ENCODE measurements around the gene STYXL2.

STYXL2 gene

DNA sequence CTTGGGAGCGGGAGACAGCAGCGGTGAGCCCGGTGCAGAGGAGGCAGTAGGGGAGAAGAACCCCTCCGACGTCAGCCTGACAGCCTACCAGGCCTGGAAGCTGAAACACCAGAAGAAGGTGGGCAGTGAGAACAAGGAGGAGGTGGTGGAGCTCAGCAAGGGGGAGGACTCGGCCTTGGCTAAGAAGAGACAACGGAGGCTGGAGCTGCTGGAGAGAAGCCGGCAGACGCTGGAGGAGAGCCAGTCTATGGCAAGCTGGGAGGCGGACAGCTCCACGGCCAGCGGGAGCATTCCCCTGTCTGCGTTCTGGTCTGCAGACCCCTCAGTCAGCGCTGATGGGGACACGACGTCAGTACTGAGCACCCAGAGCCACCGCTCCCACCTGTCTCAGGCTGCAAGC lies 32.9 kb downstream of the STYXL2 start:
- no peak for DNase-seq (ENCODE audit: low spot score)
- no peaks in the 10 kb centered on the region for H3K36me3 Mint-ChIP-seq (ENCODE audit: low read depth)
- peaks cover 20% of the 10 kb centered on the region for H3K27me3 Mint-ChIP-seq (ENCODE audit: low read depth)
- no peak overlapping the region for H3K27ac Mint-ChIP-seq
- no peak overlapping the region for H3K4me3 Mint-ChIP-seq
- H3K4me1 Mint-ChIP-seq (ENCODE audit: low read depth): no peaks in the 10 kb centered on the region
- H3K9me3 Mint-ChIP-seq: no peaks in the 10 kb centered on the region

DNA sequence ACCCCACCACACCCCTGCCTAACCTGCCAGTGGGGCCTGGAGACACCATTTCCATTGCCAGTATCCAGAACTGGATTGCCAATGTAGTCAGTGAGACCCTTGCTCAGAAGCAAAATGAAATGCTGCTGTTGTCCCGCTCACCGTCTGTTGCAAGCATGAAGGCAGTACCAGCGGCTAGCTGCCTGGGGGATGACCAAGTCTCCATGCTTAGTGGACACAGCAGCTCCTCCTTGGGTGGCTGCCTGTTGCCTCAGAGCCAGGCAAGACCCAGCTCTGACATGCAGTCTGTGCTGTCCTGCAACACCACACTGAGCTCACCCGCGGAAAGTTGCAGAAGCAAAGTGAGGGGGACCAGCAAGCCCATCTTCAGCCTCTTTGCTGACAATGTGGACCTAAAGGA lies 33.4 kb downstream of the STYXL2 start:
- DNase-seq (ENCODE audit: low spot score): no peak
- H3K9me3 Mint-ChIP-seq: no peaks in the 10 kb centered on the region
- no peak overlapping the region for H3K27ac Mint-ChIP-seq
- H3K4me1 Mint-ChIP-seq (ENCODE audit: low read depth): no peaks in the 10 kb centered on the region
- H3K36me3 Mint-ChIP-seq (ENCODE audit: low read depth): no peaks in the 10 kb centered on the region
- peaks cover 20% of the 10 kb centered on the region for H3K27me3 Mint-ChIP-seq (ENCODE audit: low read depth)
- H3K4me3 Mint-ChIP-seq: no peak overlapping the region

DNA sequence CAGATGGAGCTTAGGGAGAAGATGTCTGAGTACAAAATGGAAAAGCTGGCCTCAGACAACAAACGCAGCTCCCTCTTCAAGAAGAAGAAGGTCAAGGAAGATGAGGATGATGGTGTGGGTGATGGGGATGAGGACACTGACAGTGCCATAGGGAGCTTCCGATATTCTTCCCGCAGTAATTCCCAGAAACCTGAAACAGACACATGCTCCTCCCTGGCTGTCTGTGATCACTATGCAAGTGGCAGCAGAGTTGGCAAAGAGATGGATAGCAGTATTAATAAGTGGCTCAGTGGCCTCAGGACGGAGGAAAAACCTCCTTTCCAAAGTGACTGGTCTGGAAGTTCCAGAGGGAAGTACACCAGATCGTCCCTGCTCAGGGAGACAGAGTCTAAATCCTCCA lies 33.8 kb downstream of the STYXL2 start:
- H3K27ac Mint-ChIP-seq: no peak overlapping the region
- DNase-seq (ENCODE audit: low spot score): no peak
- no peaks in the 10 kb centered on the region for H3K36me3 Mint-ChIP-seq (ENCODE audit: low read depth)

DNA sequence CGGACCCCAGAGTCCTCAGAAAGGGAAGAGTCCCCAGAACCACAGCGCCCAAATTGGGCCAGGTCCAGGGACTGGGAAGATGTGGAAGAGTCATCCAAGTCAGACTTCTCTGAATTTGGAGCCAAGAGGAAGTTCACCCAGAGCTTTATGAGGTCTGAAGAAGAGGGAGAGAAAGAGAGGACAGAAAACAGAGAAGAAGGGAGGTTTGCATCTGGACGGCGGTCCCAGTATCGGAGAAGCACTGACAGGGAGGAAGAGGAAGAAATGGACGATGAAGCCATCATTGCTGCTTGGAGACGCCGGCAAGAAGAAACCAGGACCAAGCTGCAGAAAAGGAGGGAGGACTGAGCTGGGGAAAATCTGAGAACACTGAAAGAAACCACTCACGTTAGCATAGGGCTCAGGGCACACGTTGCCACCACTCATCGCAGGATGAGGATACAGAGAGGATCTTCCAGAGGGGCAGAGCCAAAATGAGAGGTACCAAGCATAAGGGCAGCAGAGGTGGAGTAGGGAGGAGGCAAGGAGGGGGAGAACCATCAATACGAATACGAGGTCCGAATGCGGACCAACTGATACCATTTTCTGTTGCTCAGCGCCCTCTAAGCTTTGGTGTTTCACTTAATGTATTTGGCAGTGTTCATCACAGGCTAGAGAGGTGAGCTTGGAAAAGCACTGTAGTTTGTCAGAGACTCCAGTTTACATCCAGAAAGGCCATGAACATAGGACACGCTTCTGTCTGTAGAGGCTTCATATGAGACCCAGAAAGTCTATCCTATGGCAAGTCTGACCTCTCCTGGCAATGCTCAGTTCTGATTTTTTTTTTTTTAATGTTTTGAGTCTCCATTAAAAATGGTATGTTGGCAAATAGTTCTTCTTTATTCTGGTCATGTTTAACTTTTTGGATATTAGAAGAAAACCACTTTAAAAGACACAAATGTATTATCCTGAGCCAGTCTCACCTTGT lies 34.7 kb downstream of the STYXL2 start:
- Mint-ChIP-seq H3K4me1 (ENCODE audit: low read depth) (no peaks in the 10 kb centered on the region), H3K4me3 (no peak overlapping the region), H3K36me3 (ENCODE audit: low read depth) (no peaks in the 10 kb centered on the region), H3K27me3 (ENCODE audit: low read depth) (peaks cover 25% of the 10 kb centered on the region), H3K27ac (no peak overlapping the region), H3K9me3 (no peaks in the 10 kb centered on the region)
- DNase-seq (ENCODE audit: low spot score): no peak

More for the DNA sequence above, 33.8 kb downstream of the STYXL2 start:
- Mint-ChIP-seq H3K9me3 (no peaks in the 10 kb centered on the region), H3K4me3 (no peak overlapping the region), H3K4me1 (ENCODE audit: low read depth) (no peaks in the 10 kb centered on the region), H3K27me3 (ENCODE audit: low read depth) (peaks cover 22% of the 10 kb centered on the region)

DNA sequence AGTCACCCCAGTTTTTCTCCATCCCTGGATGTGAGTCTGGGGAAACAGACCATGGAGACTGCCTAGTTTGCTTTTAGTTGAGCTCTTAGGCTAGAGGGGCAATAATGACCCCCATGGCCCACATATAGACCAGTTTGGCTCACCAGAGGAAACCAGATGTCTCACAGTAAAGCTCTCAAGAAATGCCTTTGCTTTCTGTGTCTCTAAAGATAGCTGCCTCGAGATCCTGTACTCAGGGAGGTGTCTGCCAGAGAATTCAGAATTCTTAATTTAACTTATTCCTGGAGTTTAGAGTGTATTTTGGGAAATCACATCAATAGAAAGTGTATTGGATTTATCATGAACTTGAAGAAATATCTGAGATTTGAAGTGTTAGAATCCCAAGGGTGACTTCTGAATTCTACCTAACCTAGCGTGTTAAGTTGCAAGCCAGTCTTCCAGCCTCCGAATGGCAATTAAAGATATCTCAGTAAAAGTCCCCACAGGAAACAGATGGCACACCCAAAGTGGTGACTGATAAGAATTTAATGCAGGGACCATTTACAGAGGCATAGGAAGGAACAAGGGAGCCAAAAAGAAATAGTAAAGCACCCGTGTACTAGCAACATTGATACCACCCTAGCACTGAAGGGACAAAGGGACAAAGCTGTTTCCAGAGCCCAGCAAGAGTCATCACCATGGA lies 37.1 kb downstream of the STYXL2 start:
- Mint-ChIP-seq H3K4me3 (no peak overlapping the region), H3K9me3 (no peaks in the 10 kb centered on the region), H3K36me3 (ENCODE audit: low read depth) (no peaks in the 10 kb centered on the region), H3K4me1 (ENCODE audit: low read depth) (no peaks in the 10 kb centered on the region), H3K27me3 (ENCODE audit: low read depth) (peaks cover 39% of the 10 kb centered on the region), H3K27ac (no peak overlapping the region)
- DNase-seq (ENCODE audit: low spot score): no peak

DNA sequence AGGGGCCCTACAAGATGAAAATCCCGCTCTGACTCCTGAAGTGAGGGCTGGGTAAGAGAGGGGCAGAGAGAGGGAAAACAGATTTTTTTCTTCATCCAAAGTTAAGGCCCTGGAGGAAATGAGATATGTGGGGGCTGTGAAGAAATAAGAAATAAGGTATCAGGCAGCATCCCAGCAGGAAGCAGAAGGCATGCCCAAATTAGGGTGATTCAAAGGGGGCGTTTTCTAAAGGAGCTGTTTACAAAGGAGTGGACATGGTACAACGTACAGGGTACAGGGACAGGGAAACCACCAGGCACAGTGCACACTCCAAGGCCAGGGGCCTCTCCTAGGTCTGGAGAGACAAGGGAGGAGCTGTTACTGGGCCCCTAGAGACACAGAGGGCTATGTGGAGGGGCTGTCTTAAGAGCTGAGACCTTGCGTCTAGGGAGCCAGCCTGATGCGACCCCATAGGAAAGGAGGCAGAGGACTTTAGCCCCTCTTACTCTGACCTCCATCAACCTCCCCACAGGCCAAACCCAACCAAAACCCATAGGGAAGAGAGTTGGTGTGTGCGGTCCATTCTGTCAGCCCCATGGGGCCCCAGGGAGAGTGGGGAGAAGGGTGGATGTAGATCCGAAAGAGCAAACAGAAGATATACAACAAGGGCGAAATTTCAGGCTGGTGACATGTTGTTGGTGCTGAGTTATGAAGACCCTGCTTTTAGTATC lies 38.6 kb downstream of the STYXL2 start:
- DNase-seq (ENCODE audit: low spot score): no peak
- Mint-ChIP-seq H3K27ac (no peak overlapping the region), H3K27me3 (ENCODE audit: low read depth) (peaks cover 42% of the 10 kb centered on the region)

DNA sequence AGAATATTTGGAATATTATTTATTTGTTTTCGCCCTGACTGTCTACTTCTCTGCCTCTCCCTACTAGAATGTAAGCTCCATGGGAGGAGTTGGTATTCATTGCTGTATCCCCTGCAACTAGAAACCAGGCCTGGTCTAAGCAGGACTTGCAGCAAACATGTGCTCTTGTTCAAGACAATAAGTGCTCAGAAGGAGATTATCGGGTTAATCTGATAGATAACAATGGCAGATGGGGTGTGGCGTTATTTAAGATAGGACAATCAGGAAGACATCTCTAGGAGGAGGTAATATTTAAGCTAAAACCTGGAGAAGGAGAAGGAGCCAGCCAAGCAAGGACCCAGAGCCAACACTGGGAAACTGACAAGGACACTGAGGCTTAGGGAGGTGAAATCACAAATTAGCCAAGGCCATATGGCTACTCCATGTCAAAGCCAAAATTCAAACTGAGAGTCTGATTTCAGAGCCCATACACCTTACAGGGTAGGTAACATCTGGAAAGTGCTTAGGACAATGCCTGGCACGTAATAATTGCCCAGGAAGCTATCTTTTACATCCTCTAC lies 41.5 kb downstream of the STYXL2 start:
- Mint-ChIP-seq H3K4me1 (ENCODE audit: low read depth) (no peaks in the 10 kb centered on the region), H3K4me3 (no peak overlapping the region), H3K27ac (no peak overlapping the region), H3K36me3 (ENCODE audit: low read depth) (no peaks in the 10 kb centered on the region), H3K9me3 (no peaks in the 10 kb centered on the region), H3K27me3 (ENCODE audit: low read depth) (peaks cover 52% of the 10 kb centered on the region)
- no peak for DNase-seq (ENCODE audit: low spot score)

More for the DNA sequence above, 38.6 kb downstream of the STYXL2 start:
- H3K36me3 Mint-ChIP-seq (ENCODE audit: low read depth): no peaks in the 10 kb centered on the region
- no peaks in the 10 kb centered on the region for H3K4me1 Mint-ChIP-seq (ENCODE audit: low read depth)
- no peak overlapping the region for H3K4me3 Mint-ChIP-seq
- no peaks in the 10 kb centered on the region for H3K9me3 Mint-ChIP-seq

DNA sequence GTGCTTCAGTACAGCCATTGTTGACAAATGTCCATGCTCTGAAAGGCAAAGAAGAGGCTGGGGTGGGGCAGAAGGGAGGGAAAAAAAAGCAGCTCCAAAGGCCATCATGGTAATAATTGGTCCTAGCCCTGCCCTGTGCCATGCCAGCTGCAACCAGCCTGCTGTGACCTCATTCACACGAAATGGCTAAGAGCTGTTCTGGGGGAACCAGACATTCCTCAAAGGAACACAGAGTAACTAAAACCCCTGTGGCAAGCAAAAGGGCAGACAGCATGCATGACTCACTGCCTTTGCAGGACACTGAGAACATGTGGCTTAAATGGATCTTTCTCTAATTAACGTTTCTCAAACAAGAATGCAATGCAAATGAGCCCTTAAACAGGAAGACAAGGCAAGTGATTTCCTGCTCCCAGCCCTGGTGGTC lies 42.3 kb downstream of the STYXL2 start:
- H3K27me3 Mint-ChIP-seq (ENCODE audit: low read depth): peaks cover 60% of the 10 kb centered on the region
- no peaks in the 10 kb centered on the region for H3K9me3 Mint-ChIP-seq
- no peak overlapping the region for H3K4me3 Mint-ChIP-seq
- H3K4me1 Mint-ChIP-seq (ENCODE audit: low read depth): no peaks in the 10 kb centered on the region
- DNase-seq (ENCODE audit: low spot score): no peak
- H3K36me3 Mint-ChIP-seq (ENCODE audit: low read depth): no peaks in the 10 kb centered on the region
- H3K27ac Mint-ChIP-seq: no peak overlapping the region

DNA sequence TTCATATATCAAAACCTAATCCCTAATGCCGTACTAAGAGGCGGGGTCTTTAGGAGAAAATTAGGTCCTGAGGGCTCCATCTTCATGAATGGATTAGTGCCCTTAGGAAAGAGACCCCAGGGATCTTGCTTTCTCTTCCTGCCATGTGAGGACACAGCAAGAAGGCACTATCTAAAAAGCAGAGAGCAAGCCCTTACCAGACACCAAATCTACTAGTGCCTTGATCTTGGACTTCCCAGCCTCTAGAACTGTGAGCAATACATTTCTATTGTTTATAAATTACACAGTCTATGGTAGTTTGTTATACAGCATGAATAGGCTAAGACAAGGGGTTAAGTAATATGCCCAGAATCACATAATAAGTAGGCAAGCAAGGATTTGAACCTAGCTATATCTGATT lies 42.9 kb downstream of the STYXL2 start:
- Mint-ChIP-seq H3K27me3 (ENCODE audit: low read depth) (peaks cover 60% of the 10 kb centered on the region), H3K9me3 (no peaks in the 10 kb centered on the region), H3K4me1 (ENCODE audit: low read depth) (no peaks in the 10 kb centered on the region), H3K4me3 (no peak overlapping the region), H3K36me3 (ENCODE audit: low read depth) (no peaks in the 10 kb centered on the region), H3K27ac (no peak overlapping the region)
- no peak for DNase-seq (ENCODE audit: low spot score)

DNA sequence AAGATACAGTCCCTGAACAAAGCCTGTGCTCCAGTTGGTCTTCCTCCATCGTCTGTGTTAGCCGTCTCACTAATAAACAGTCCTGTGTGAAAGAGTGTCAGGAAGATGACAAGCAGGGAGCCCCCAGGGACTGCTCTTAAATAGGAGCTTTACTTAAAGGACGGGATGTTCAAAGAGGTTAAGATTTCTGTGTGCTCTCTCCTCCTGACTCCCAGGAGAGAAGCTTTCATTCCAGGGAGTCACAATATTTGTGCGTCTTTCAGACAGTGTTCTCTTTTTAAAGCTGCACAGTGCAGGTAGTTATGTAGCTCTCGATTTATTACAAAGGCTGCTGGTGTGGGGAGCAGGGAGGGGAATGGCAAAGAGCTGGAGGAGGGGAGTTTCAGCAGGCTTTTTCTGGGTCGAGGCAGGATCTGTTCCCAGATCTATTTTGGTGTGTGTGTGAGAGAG lies 43.5 kb downstream of the STYXL2 start:
- H3K36me3 Mint-ChIP-seq (ENCODE audit: low read depth): no peaks in the 10 kb centered on the region
- H3K4me3 Mint-ChIP-seq: no peak overlapping the region
- H3K27ac Mint-ChIP-seq: no peak overlapping the region
- DNase-seq (ENCODE audit: low spot score): no peak
- H3K9me3 Mint-ChIP-seq: no peaks in the 10 kb centered on the region
- H3K4me1 Mint-ChIP-seq (ENCODE audit: low read depth): no peaks in the 10 kb centered on the region
- H3K27me3 Mint-ChIP-seq (ENCODE audit: low read depth): peaks cover 59% of the 10 kb centered on the region

DNA sequence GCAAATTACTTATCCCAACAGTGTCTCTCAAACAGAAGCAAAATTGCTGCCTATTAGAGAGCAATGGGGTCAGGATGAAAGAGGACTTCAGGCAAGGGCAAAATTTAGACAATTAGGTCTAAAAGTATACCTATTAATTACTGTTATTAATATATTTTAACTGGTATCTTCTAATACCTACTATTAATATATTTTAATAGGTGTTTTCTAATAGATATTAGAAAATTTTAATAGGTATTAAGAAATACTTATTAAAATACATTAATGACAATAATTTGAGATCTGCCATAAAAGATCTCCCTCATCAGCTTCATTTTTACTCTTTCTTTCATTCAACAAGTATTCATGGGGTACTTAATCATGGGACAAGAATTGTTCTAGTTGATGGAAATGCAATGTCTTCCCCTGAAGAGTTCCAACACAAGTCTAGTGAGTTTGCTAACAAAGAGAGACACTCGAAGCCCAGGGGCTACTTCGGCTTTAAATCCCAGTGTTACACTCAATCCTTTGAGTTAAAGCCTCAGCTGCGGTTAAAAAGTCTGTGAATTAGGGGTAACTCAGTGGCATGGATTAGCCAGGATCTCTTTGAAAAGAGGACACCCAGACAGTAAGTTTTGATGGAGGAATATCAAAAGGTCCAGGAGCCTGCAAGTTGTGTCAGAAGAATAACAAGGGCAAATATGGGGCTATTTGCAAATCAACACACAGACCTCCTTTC lies 44.1 kb downstream of the STYXL2 start:
- no peak for DNase-seq (ENCODE audit: low spot score)
- no peak overlapping the region for H3K27ac Mint-ChIP-seq
- H3K4me1 Mint-ChIP-seq (ENCODE audit: low read depth): no peaks in the 10 kb centered on the region
- peaks cover 59% of the 10 kb centered on the region for H3K27me3 Mint-ChIP-seq (ENCODE audit: low read depth)
- H3K9me3 Mint-ChIP-seq: no peaks in the 10 kb centered on the region
- no peak overlapping the region for H3K4me3 Mint-ChIP-seq
- no peaks in the 10 kb centered on the region for H3K36me3 Mint-ChIP-seq (ENCODE audit: low read depth)

DNA sequence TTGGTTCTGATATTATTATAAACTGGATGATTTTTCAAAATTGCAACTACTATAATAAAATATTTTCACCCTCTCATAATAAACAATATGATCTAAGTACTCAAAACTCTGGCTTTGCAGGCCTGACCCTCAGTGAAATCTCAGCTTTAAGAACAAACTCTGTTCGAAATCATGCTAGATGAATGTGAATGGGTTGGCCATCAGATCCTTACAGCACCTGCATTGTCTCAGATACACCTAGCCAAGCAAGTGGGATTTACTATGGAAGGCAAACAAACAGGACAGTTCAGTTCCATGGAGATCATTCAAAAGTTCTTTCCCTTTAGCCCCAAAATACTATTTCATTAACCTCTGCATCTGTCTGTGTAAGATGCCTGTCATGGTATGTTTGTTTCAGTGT lies 44.8 kb downstream of the STYXL2 start:
- Mint-ChIP-seq H3K27ac (no peak overlapping the region), H3K9me3 (no peaks in the 10 kb centered on the region), H3K27me3 (ENCODE audit: low read depth) (peaks cover 58% of the 10 kb centered on the region), H3K36me3 (ENCODE audit: low read depth) (no peaks in the 10 kb centered on the region), H3K4me1 (ENCODE audit: low read depth) (no peaks in the 10 kb centered on the region), H3K4me3 (no peak overlapping the region)
- no peak for DNase-seq (ENCODE audit: low spot score)

DNA sequence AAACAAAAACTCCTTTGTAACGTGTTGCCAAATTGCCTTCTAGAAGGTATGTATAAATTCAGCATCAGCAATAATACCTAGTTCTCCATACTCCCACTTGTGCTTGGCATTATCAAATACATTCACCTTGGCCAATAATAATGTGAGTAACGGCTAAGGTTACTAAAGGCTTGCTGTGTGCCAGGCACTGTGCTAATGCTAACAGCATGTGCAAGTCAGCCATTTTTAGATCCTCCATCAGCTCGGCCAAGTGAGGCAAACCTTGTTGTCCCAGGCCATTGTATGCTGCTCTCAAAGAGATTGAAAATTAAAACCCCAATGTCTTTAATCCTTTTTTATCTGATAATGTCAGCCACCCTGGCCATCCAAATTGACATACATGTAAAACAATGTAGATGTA lies 48.1 kb downstream of the STYXL2 start:
- Mint-ChIP-seq H3K27me3 (ENCODE audit: low read depth) (peaks cover 56% of the 10 kb centered on the region), H3K4me3 (no peak overlapping the region), H3K4me1 (ENCODE audit: low read depth) (no peaks in the 10 kb centered on the region), H3K36me3 (ENCODE audit: low read depth) (no peaks in the 10 kb centered on the region), H3K9me3 (no peaks in the 10 kb centered on the region), H3K27ac (no peak overlapping the region)
- no peak for DNase-seq (ENCODE audit: low spot score)

Measured in T-helper 2 cell treated with Interferon-gamma antibody and Interleukin-4, amounts not matched to agents 5 μg/mL and 100 μg/mL, for 36 hours (primary cell).